ENCODE measurements around the gene CMSS1. TPM values are rescaled to one million over a fixed set of nuclear protein-coding genes. Genes with fewer than 3 reads are reported as not detected.

The CMSS1 gene
- total RNA-seq, 1 experiment from 2014 or later, result 70.6 TPM

GRCh38 chr3:100171211-100171914 is 353.7 kb downstream of the CMSS1 start:
- ChIA-PET CTCF (no interaction called here), POLR2A (no interaction called here)
- no peaks in the 10 kb centered on the region for H3K9me3 Mint-ChIP-seq
- TF ChIP-seq CREB1 (CRISPR knock-in tag; IDR thresholded peaks at IDR 0.05) (no peak), E2F4 (CRISPR knock-in tag; IDR thresholded peaks at IDR 0.05; ENCODE audit: borderline replicate concordance, low read depth) (no peak), ZNF671 (CRISPR knock-in tag; IDR thresholded peaks at IDR 0.05) (no peak), GTF2I (CRISPR knock-in tag; conservative IDR thresholded peaks at IDR 0.05) (no peak), MAX (CRISPR knock-in tag; IDR thresholded peaks at IDR 0.05) (no peak), FOXK1 (CRISPR knock-in tag; IDR thresholded peaks at IDR 0.05) (no peak), SOX15 (CRISPR knock-in tag; IDR thresholded peaks at IDR 0.05) (no peak), IRF1 (CRISPR knock-in tag; IDR thresholded peaks at IDR 0.05) (no peak), CDX4 (CRISPR knock-in tag; IDR thresholded peaks at IDR 0.05; ENCODE audit: borderline replicate concordance) (no peak), ZNF232 (CRISPR knock-in tag; IDR thresholded peaks at IDR 0.05) (no peak), TEAD4 (CRISPR knock-in tag; IDR thresholded peaks at IDR 0.05) (no peak), ZNF219 (CRISPR knock-in tag; IDR thresholded peaks at IDR 0.05; ENCODE audit: borderline replicate concordance) (no peak)
- H3K36me3 Mint-ChIP-seq, result peaks cover 10% of the 10 kb centered on the region
- ATAC-seq, result no peak
- no peak overlapping the region for H3K4me3 Mint-ChIP-seq
- no peak for DNase-seq (ENCODE audit: low spot score)
- no peaks in the 10 kb centered on the region for H3K27me3 Mint-ChIP-seq (ENCODE audit: low read depth)
- no peak overlapping the region for H3K27ac Mint-ChIP-seq
- peaks cover 3% of the 10 kb centered on the region; the same call in 1 of the 2 replicates for H3K4me1 Mint-ChIP-seq

GRCh38 chr3:100173961-100174360 is 356.3 kb downstream of the CMSS1 start:
- Mint-ChIP-seq H3K4me1 (peaks cover 3% of the 10 kb centered on the region; the same call in 1 of the 2 replicates), H3K36me3 (peaks cover 35% of the 10 kb centered on the region), H3K4me3 (no peak overlapping the region), H3K9me3 (peaks cover 9% of the 10 kb centered on the region), H3K27me3 (ENCODE audit: low read depth) (no peaks in the 10 kb centered on the region; the same call in 1 of the 2 replicates), H3K27ac (no peak overlapping the region)
- ChIA-PET POLR2A (no interaction called here), CTCF (interaction anchor here (1.2 to 1.5 kb wide), 2 partner anchors 80 to 342 kb away, joined by 3 read pairs; no protein-coding TSS in a partner anchor)
- ATAC-seq (no peak), DNase-seq (ENCODE audit: low spot score) (no peak)
- TF ChIP-seq ZMAT4 (CRISPR knock-in tag; IDR thresholded peaks at IDR 0.05), result no peak
- no peak for TF ChIP-seq PRRX2 (CRISPR knock-in tag; IDR thresholded peaks at IDR 0.05)
- TF ChIP-seq ZNF671 (CRISPR knock-in tag; IDR thresholded peaks at IDR 0.05), result no peak
- no peak for TF ChIP-seq USF1 (CRISPR knock-in tag; IDR thresholded peaks at IDR 0.05)
- no peak for TF ChIP-seq NFE2L1 (CRISPR knock-in tag; IDR thresholded peaks at IDR 0.05)
- TF ChIP-seq IRF1 (CRISPR knock-in tag; IDR thresholded peaks at IDR 0.05), result no peak
- no peak for TF ChIP-seq GABPB1 (CRISPR knock-in tag; IDR thresholded peaks at IDR 0.05)
- TF ChIP-seq ESRRA (CRISPR knock-in tag; IDR thresholded peaks at IDR 0.05; ENCODE audit: borderline replicate concordance), result no peak
- TF ChIP-seq ZNF396 (CRISPR knock-in tag; IDR thresholded peaks at IDR 0.05; ENCODE audit: borderline replicate concordance), result no peak
- TF ChIP-seq ZNF416 (CRISPR knock-in tag; IDR thresholded peaks at IDR 0.05), result no peak
- no peak for TF ChIP-seq ZNF219 (CRISPR knock-in tag; IDR thresholded peaks at IDR 0.05; ENCODE audit: borderline replicate concordance)
- TF ChIP-seq TCF7 (CRISPR knock-in tag; IDR thresholded peaks at IDR 0.05; ENCODE audit: low read depth), result no peak
- no peak for TF ChIP-seq E2F1 (CRISPR knock-in tag; IDR thresholded peaks at IDR 0.05)
